Smooth muscle cell (in vitro differentiated cells): ENCODE measurements around the gene ADGRA1. TPM values are rescaled to one million over a fixed set of nuclear protein-coding genes. Genes with fewer than 3 reads are reported as not detected.

ENCODE experiments used
- DNase-seq: peaks from one replicate; lab custom pipeline; 2025; ENCODE audit not compliant: unreplicated experiment; lab: John Stamatoyannopoulos, UW
- H2AFZ ChIP-seq: fragments of 200-600 bp; sonication (generic); 2 replicates; pipeline ENCODE4 v1.6.0; 2016; ENCODE audit warnings: antibody characterized with exemption, low read depth, mild to moderate bottlenecking
- H3F3A ChIP-seq: fragments of 200-600 bp; sonication (generic); 2 replicates; pipeline ENCODE4 v1.6.0; 2017; ENCODE audit warnings: antibody characterized with exemption, low read depth
- H3K27ac ChIP-seq: fragments of 200-600 bp; sonication (generic); 2 replicates; pipeline ENCODE4 v1.5.1; 2016; ENCODE audit warnings: low read depth, mild to moderate bottlenecking
- H3K27me3 ChIP-seq: fragments of 200-600 bp; sonication (generic); 2 replicates; pipeline ENCODE4 v1.6.1; 2016; ENCODE audit warnings: low read depth, mild to moderate bottlenecking
- H3K36me3 ChIP-seq: fragments of 200-600 bp; sonication (generic); 2 replicates; pipeline ENCODE4 v1.5.1; 2016; ENCODE audit warnings: low read depth
- H3K4me1 ChIP-seq: fragments of 200-600 bp; sonication (generic); 2 replicates; pipeline ENCODE4 v1.5.1; 2016; ENCODE audit warnings: low read depth
- H3K4me2 ChIP-seq: fragments of 200-600 bp; sonication (generic); 2 replicates; pipeline ENCODE4 v1.6.0; 2016; ENCODE audit warnings: mild to moderate bottlenecking
- H3K4me3 ChIP-seq: fragments of 200-600 bp; sonication (generic); 2 replicates; pipeline ENCODE4 v1.5.1; 2016; ENCODE audit warnings: mild to moderate bottlenecking
- H3K79me2 ChIP-seq: fragments of 200-600 bp; sonication (generic); 2 replicates; pipeline ENCODE4 v1.6.0; 2016; ENCODE audit warnings: low read depth, mild to moderate bottlenecking
- H3K9ac ChIP-seq: fragments of 200-600 bp; sonication (generic); 2 replicates; pipeline ENCODE4 v1.6.0; 2016; ENCODE audit warnings: low read depth
- H3K9me3 ChIP-seq: fragments of 200-600 bp; sonication (generic); replicated peaks from 2 replicates; pipeline ENCODE4 v1.5.1; 2016; ENCODE audit warnings: low read depth
- H4K20me1 ChIP-seq: fragments of 200-600 bp; sonication (generic); 2 replicates; pipeline ENCODE4 v1.6.0; 2016; ENCODE audit warnings: low read depth
- WGBS: methylation state at CpG from one replicate; pipeline ENCODE4 v1.1.7; 2016; ENCODE audit warnings: low lambda C conversion rate; 5-methylcytosine and 5-hydroxymethylcytosine counted together
- polyA plus RNA-seq: library from polyadenylated mRNA; unstranded; fragments of >200 nt; fragmentation: Nextera tagmentation; extraction: Ambion mirVana; gene quantifications from 2 replicates; pipeline ENCODE4 v1.2.1, GENCODE V29; 2016
- total RNA-seq: library from RNA; depleted of rRNA; stranded (reverse); fragments of >200 nt; gene quantifications from 2 replicates; pipeline ENCODE4 v1.2.3, GENCODE V29; 2014
- TF ChIP-seq, protein P1 (sequence below): fragments of 200-600 bp; sonication (generic); IDR thresholded peaks from 2 replicates; pipeline ENCODE4 v1.5.1; 2017; ENCODE audit warnings: borderline replicate concordance, mild to moderate bottlenecking, antibody characterized with exemption; ENCODE audit not compliant: insufficient read depth, poor library complexity, severe bottlenecking

ADGRA1 gene
- total and polyA plus RNA-seq, 2 experiments from 2014 or later: not detected

DNA sequence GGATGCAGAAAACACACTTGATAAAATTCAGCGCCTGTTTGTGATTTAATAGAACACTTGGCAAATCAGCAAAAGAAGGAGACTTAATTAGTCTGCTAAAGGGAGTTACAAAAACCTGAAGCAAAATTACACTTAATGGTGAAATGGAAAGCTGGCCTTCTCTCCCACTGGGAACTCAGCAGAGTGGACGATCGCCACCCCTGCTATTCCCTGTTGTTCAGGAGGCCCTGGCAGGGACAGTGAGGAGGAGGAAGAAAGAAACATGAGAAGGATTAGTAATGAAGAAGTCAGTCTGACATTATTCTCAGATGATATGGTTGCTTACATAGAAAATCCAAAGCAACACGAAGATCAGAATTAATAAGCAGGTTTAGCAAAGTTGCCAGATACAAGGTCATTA, 66.7 kb downstream of the ADGRA1 start:
- 90% methylated on average over 4 of the region's 4 CpGs for WGBS
- H4K20me1 ChIP-seq: no peaks in the 10 kb centered on the region
- no peak overlapping the region for H3K27ac ChIP-seq
- no peak overlapping the region for H3K9ac ChIP-seq
- no peak for DNase-seq
- no peak overlapping the region for H3K4me2 ChIP-seq
- H3K4me3 ChIP-seq: no peak overlapping the region
- TF ChIP-seq, protein P1, sequence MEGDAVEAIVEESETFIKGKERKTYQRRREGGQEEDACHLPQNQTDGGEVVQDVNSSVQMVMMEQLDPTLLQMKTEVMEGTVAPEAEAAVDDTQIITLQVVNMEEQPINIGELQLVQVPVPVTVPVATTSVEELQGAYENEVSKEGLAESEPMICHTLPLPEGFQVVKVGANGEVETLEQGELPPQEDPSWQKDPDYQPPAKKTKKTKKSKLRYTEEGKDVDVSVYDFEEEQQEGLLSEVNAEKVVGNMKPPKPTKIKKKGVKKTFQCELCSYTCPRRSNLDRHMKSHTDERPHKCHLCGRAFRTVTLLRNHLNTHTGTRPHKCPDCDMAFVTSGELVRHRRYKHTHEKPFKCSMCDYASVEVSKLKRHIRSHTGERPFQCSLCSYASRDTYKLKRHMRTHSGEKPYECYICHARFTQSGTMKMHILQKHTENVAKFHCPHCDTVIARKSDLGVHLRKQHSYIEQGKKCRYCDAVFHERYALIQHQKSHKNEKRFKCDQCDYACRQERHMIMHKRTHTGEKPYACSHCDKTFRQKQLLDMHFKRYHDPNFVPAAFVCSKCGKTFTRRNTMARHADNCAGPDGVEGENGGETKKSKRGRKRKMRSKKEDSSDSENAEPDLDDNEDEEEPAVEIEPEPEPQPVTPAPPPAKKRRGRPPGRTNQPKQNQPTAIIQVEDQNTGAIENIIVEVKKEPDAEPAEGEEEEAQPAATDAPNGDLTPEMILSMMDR: no peak
- H3K27me3 ChIP-seq: no peaks in the 10 kb centered on the region
- no peak overlapping the region for H2AFZ ChIP-seq
- H3K79me2 ChIP-seq: no peaks in the 10 kb centered on the region
- H3K36me3 ChIP-seq: no peaks in the 10 kb centered on the region
- peaks cover 1% of the 10 kb centered on the region for H3F3A ChIP-seq
- no peaks in the 10 kb centered on the region for H3K9me3 ChIP-seq
- H3K4me1 ChIP-seq: peaks cover 12% of the 10 kb centered on the region

GRCh38 chr10:133154996-133155778, 67.5 kb downstream of the ADGRA1 start:
- Histone ChIP-seq H3K9ac (no peak overlapping the region), H3K27me3 (no peaks in the 10 kb centered on the region), H4K20me1 (no peaks in the 10 kb centered on the region), H3K27ac (no peak overlapping the region), H3K9me3 (no peaks in the 10 kb centered on the region), H2AFZ (no peak overlapping the region), H3F3A (peaks cover 4% of the 10 kb centered on the region), H3K4me1 (peaks cover 14% of the 10 kb centered on the region), H3K4me3 (no peak overlapping the region), H3K79me2 (no peaks in the 10 kb centered on the region), H3K36me3 (no peaks in the 10 kb centered on the region), H3K4me2 (no peak overlapping the region)
- TF ChIP-seq, protein P1: no peak
- WGBS: 88% methylated on average over 29 of the region's 30 CpGs
- no peak for DNase-seq

DNA sequence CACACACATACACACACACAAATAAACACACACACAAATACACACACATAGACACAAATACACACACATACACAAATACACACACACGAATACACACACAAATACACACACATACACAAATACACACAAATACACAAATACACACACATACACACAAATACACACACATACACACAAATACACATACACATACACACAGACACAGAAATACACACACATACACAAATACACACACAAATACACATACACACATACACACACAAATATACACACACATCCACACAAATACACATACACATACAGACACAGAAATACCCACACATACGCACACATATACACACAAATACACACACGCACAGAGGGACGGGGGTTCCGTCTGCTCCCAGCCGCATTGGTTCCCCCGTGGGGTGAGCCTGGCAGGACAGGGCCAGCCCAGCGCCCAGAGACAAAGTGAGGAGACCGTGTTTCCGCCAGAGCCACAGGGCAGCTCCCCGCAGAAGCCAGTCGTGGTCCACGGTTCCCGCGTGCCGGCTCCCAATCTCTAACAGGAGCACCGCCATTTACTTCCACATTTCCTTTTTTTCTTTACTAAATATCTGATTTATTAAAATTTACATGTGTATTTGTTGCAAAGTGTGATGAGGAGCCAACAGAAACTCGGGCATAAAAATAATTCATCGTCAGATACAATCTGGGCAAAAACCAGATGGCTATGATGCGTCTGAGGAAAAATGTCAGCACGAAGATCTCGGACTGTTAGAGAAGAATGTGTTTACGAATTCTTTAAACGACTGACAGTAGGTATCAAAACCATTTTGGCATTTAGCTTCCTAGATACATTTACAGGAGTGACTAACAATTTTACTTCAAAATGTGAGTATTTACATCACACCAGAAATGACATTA, 69.2 kb downstream of the ADGRA1 start:
- no peaks in the 10 kb centered on the region for H3K36me3 ChIP-seq
- H3K4me1 ChIP-seq: peaks cover 22% of the 10 kb centered on the region
- TF ChIP-seq, protein P1: no peak
- WGBS: 77% methylated on average over 24 of the region's 24 CpGs
- no peak overlapping the region for H3K4me3 ChIP-seq
- H3K79me2 ChIP-seq: no peaks in the 10 kb centered on the region
- DNase-seq: no peak
- no peak overlapping the region for H3K27ac ChIP-seq
- no peak overlapping the region for H2AFZ ChIP-seq
- H3K4me2 ChIP-seq: no peak overlapping the region
- no peaks in the 10 kb centered on the region for H3K9me3 ChIP-seq
- H3F3A ChIP-seq: peaks cover 4% of the 10 kb centered on the region
- H4K20me1 ChIP-seq: peaks cover under 1% of the 10 kb centered on the region
- no peak overlapping the region for H3K9ac ChIP-seq
- no peaks in the 10 kb centered on the region for H3K27me3 ChIP-seq
